A673 (cell line): Measurements from ENCODE around the gene AMDHD2. TPM values are rescaled to one million over a fixed set of nuclear protein-coding genes. Genes with fewer than 3 reads are reported as not detected.

Experiments used
- BruUV-seq: library from RNA; stranded (reverse); fragments of 400-500 nt; replicated peaks from 2 replicates; lab custom pipeline; 2021; lab: Mats Ljungman, UMichigan
- CTCF ChIA-PET: fragments of 300-600 bp; sonication (Branson Sonifier 250); formaldehyde crosslinking; loops from one replicate; lab custom pipeline; 2022; ENCODE audit warnings: antibody characterized with exemption; lab: Charles Lee
- POLR2A ChIA-PET: fragments of 300-600 bp; sonication (Branson Sonifier 250); formaldehyde crosslinking; loops from one replicate; lab custom pipeline; 2022; ENCODE audit warnings: antibody characterized with exemption; ENCODE audit not compliant: low non-redundant PET; lab: Charles Lee
- DNase-seq: peaks from one replicate; pipeline ENCODE4 v3.0.0-alpha.2; 2015; ENCODE audit warnings: low spot score
- H3K27ac ChIP-seq: fragments of 200-600 bp; sonication (generic); 2 replicates; pipeline ENCODE4 v1.5.1; 2016; ENCODE audit warnings: mixed run types, low read depth, mild to moderate bottlenecking, mixed read lengths, antibody characterized with exemption, low read length; ENCODE audit not compliant: poor library complexity, severe bottlenecking
- H3K27me3 ChIP-seq: fragments of 200-600 bp; sonication (generic); replicated peaks from 2 replicates; pipeline ENCODE4 v1.6.1; 2017; ENCODE audit warnings: mixed run types, low read depth, mild to moderate bottlenecking, mixed read lengths, antibody characterized with exemption, low read length; ENCODE audit not compliant: insufficient read depth, poor library complexity
- H3K36me3 ChIP-seq: fragments of 200-600 bp; sonication (generic); 2 replicates; pipeline ENCODE4 v1.6.1; 2016; ENCODE audit warnings: mixed run types, mild to moderate bottlenecking, mixed read lengths, antibody characterized with exemption, low read length; ENCODE audit not compliant: insufficient read depth, poor library complexity, severe bottlenecking
- H3K4me1 ChIP-seq: fragments of 200-600 bp; sonication (generic); 2 replicates; pipeline ENCODE4 v1.6.1; 2017; ENCODE audit warnings: mixed run types, mild to moderate bottlenecking, mixed read lengths, antibody characterized with exemption, low read length; ENCODE audit not compliant: insufficient read depth, poor library complexity, severe bottlenecking
- H3K4me3 ChIP-seq: fragments of 200-600 bp; sonication (generic); 2 replicates; pipeline ENCODE4 v1.5.1; 2016; ENCODE audit warnings: low read depth, mixed run types, mild to moderate bottlenecking, mixed read lengths, low read length; ENCODE audit not compliant: poor library complexity, severe bottlenecking
- H3K9me3 ChIP-seq: fragments of 200-600 bp; sonication (generic); 2 replicates; pipeline ENCODE4 v1.6.1; 2016; ENCODE audit warnings: mixed run types, low read depth, mild to moderate bottlenecking, mixed read lengths, antibody characterized with exemption, low read length; ENCODE audit not compliant: poor library complexity, severe bottlenecking
- CTCF ChIP-seq: fragments of 300-800, 200-600 bp; sonication (generic); conservative IDR thresholded peaks from 2 replicates; pipeline ENCODE4 v1.5.1; 2017; ENCODE audit warnings: low read depth, mild to moderate bottlenecking, antibody characterized with exemption, low read length, moderate library complexity, mixed read lengths
- EZH2 ChIP-seq: fragments of 200-600 bp; sonication (generic); IDR thresholded peaks from 2 replicates; pipeline ENCODE4 v1.6.1; 2017; ENCODE audit warnings: borderline replicate concordance, low read depth, mild to moderate bottlenecking, mixed read lengths, antibody characterized with exemption, low read length; ENCODE audit not compliant: poor library complexity, severe bottlenecking
- intact Hi-C: fragments of 100-400 bp; cut with micrococcal nuclease; formaldehyde crosslinking; loops from one replicate; pipeline ENCODE4 v1.10.0; 2022; ENCODE audit not compliant: unreplicated experiment
- total RNA-seq: library from RNA; stranded (reverse); gene quantifications from 2 replicates; pipeline ENCODE4 v1.2.3, GENCODE V29; 2021

Gene AMDHD2
- total RNA-seq, 1 experiment from 2014 or later: 53.3 TPM

GRCh38 chr16:2497695-2498484 lies 22.3 kb upstream of the AMDHD2 start:
- Histone ChIP-seq H3K27ac (no peak overlapping the region), H3K9me3 (no peaks in the 10 kb centered on the region), H3K4me3 (no peak overlapping the region), H3K27me3 (no peaks in the 10 kb centered on the region), H3K4me1 (peaks cover 5% of the 10 kb centered on the region), H3K36me3 (peaks cover 4% of the 10 kb centered on the region)
- no peak for DNase-seq
- TF ChIP-seq CTCF: no peak
- TF ChIP-seq EZH2: no peak
- POLR2A ChIA-PET: no interaction called here
- CTCF ChIA-PET: interaction anchor here (0.5 kb wide), 1 partner anchor 69 kb away, joined by 5 read pairs; the partner anchor contains the start of gene CCNF
- intact Hi-C loops: no loop called here
- BruUV-seq: no TSS peak

- Histone ChIP-seq H3K9me3 (no peaks in the 10 kb centered on the region), H3K4me1 (peaks cover 5% of the 10 kb centered on the region), H3K36me3 (peaks cover 4% of the 10 kb centered on the region), H3K4me3 (no peak overlapping the region), H3K27me3 (no peaks in the 10 kb centered on the region), H3K27ac (no peak overlapping the region)
- intact Hi-C loops: no loop called here
- ChIA-PET CTCF (interaction anchor here (0.5 kb wide), 1 partner anchor 69 kb away, joined by 5 read pairs; the partner anchor contains the start of gene CCNF), POLR2A (no interaction called here)
- DNase-seq: no peak
- no peak for TF ChIP-seq CTCF
- TF ChIP-seq EZH2: no peak
- no TSS peak for BruUV-seq
These were observed 21.5 kb upstream of the AMDHD2 start for GRCh38 chr16:2498531-2499253.

GRCh38 chr16:2499454-2499853 lies 20.7 kb upstream of the AMDHD2 start:
- ChIA-PET POLR2A (no interaction called here), CTCF (no interaction called here)
- Histone ChIP-seq H3K9me3 (no peaks in the 10 kb centered on the region), H3K27me3 (no peaks in the 10 kb centered on the region), H3K4me1 (peaks cover 5% of the 10 kb centered on the region), H3K4me3 (no peak overlapping the region), H3K27ac (no peak overlapping the region), H3K36me3 (peaks cover 4% of the 10 kb centered on the region)
- no peak for DNase-seq
- no TSS peak for BruUV-seq
- TF ChIP-seq EZH2 (no peak), CTCF (no peak)
- intact Hi-C loops: no loop called here
